ENCODE results near the gene PTPRT. TPM values are rescaled to one million over a fixed set of nuclear protein-coding genes. Genes with fewer than 3 reads are reported as not detected.

PTPRT gene
- total RNA-seq, 2 donors from 2014 or later = 0.20 to 0.52 TPM

GRCh38 chr20:42493001-42493400, 696.7 kb downstream of the PTPRT start:
- no peak for ATAC-seq
- intact Hi-C loops (cut with DNase I, micrococcal nuclease) = no loop called here
- DNase-seq = no peak

- no peak for DNase-seq
- no peak for ATAC-seq
- intact Hi-C loops (cut with DNase I, micrococcal nuclease) = no loop called here
These were observed 697.4 kb downstream of the PTPRT start for GRCh38 chr20:42492290-42492689.

GRCh38 chr20:42485556-42485955, 704.1 kb downstream of the PTPRT start:
- ATAC-seq = no peak
- intact Hi-C loops (cut with DNase I, micrococcal nuclease) = no loop called here
- DNase-seq = no peak

- intact Hi-C loops (cut with DNase I, micrococcal nuclease) = no loop called here
- no peak for DNase-seq
- no peak for ATAC-seq
These were observed 704.8 kb downstream of the PTPRT start for GRCh38 chr20:42484790-42485375.

- intact Hi-C loops (cut with DNase I, micrococcal nuclease) = no loop called here
- no peak for ATAC-seq
- DNase-seq = no peak
These were observed 705.4 kb downstream of the PTPRT start for GRCh38 chr20:42484335-42484734.

- ATAC-seq (no peak), DNase-seq (no peak)
- intact Hi-C loops (cut with DNase I, micrococcal nuclease) = no loop called here
These were observed 705.9 kb downstream of the PTPRT start for GRCh38 chr20:42483730-42484303.

GRCh38 chr20:42482808-42483207, 706.9 kb downstream of the PTPRT start:
- no peak for ATAC-seq
- no peak for DNase-seq
- intact Hi-C loops (cut with DNase I, micrococcal nuclease) = no loop called here

GRCh38 chr20:42475773-42476172, 713.9 kb downstream of the PTPRT start:
- ATAC-seq = no peak
- intact Hi-C loops (cut with DNase I, micrococcal nuclease) = no loop called here
- DNase-seq = no peak

- ATAC-seq = no peak
- intact Hi-C loops (cut with DNase I, micrococcal nuclease) = no loop called here
These were observed 715.1 kb downstream of the PTPRT start for GRCh38 chr20:42474646-42475045.

GRCh38 chr20:42472198-42472597, 717.5 kb downstream of the PTPRT start:
- no peak for ATAC-seq
- intact Hi-C loops (cut with DNase I, micrococcal nuclease) = no loop called here

More at GRCh38 chr20:42474646-42475045, 715.1 kb downstream of the PTPRT start:
- DNase-seq = no peak

GRCh38 chr20:42461965-42462593, 727.6 kb downstream of the PTPRT start:
- DNase-seq (no peak), ATAC-seq (no peak)
- intact Hi-C loops (cut with DNase I, micrococcal nuclease) = no loop called here

More at GRCh38 chr20:42472198-42472597, 717.5 kb downstream of the PTPRT start:
- no peak for DNase-seq

GRCh38 chr20:42461291-42461690, 728.4 kb downstream of the PTPRT start:
- intact Hi-C loops (cut with DNase I, micrococcal nuclease) = no loop called here
- DNase-seq = no peak
- ATAC-seq = no peak

GRCh38 chr20:42447270-42447669, 742.4 kb downstream of the PTPRT start:
- DNase-seq (no peak), ATAC-seq (no peak)
- intact Hi-C loops (cut with DNase I, micrococcal nuclease) = no loop called here

- ATAC-seq (no peak), DNase-seq (no peak)
- intact Hi-C loops (cut with DNase I, micrococcal nuclease) = no loop called here
These were observed 744.9 kb downstream of the PTPRT start for GRCh38 chr20:42444799-42445198.

GRCh38 chr20:42443200-42443599, 746.5 kb downstream of the PTPRT start:
- ATAC-seq (no peak), DNase-seq (no peak)
- intact Hi-C loops (cut with DNase I, micrococcal nuclease) = no loop called here

GRCh38 chr20:42442716-42443115, 747.0 kb downstream of the PTPRT start:
- DNase-seq (no peak), ATAC-seq (no peak)
- intact Hi-C loops (cut with DNase I, micrococcal nuclease) = no loop called here

GRCh38 chr20:42441864-42442331, 747.8 kb downstream of the PTPRT start:
- ATAC-seq = no peak

GRCh38 chr20:42441196-42441863, 748.4 kb downstream of the PTPRT start:
- ATAC-seq = no peak
- intact Hi-C loops (cut with DNase I, micrococcal nuclease) = no loop called here
- no peak for DNase-seq

More at GRCh38 chr20:42441864-42442331, 747.8 kb downstream of the PTPRT start:
- DNase-seq = no peak
- intact Hi-C loops (cut with DNase I, micrococcal nuclease) = no loop called here

GRCh38 chr20:42435230-42435629, 754.5 kb downstream of the PTPRT start:
- no peak for ATAC-seq
- intact Hi-C loops (cut with DNase I, micrococcal nuclease) = no loop called here

More at GRCh38 chr20:42435230-42435629, 754.5 kb downstream of the PTPRT start:
- no peak for DNase-seq
